SJCRH30 (cell line): Measurements from ENCODE around the gene MPP2. TPM values are rescaled to one million over a fixed set of nuclear protein-coding genes. Genes with fewer than 3 reads are reported as not detected.
"Not testable (repeated sequence)": the region's sequence is repeated elsewhere in the genome, so short reads cannot be mapped to it uniquely, and the experiment has no call there.

Source experiments
- DNase-seq, 2 experiments: peaks; one replicate each; pipeline ENCODE4 v3.0.0-alpha.2; 2015 to 2020
- H3K27ac ChIP-seq: fragments of 250-450 bp; sonication (Bioruptor Pico); 2 replicates; pipeline ENCODE4 v1.5.1; 2020; ENCODE audit warnings: mild to moderate bottlenecking, moderate library complexity
- H3K27me3 ChIP-seq: fragments of 250-450 bp; sonication (Bioruptor Pico); 2 replicates; pipeline ENCODE4 v1.5.1; 2020; ENCODE audit warnings: mild to moderate bottlenecking, moderate library complexity
- H3K36me3 ChIP-seq: fragments of 250-450 bp; sonication (Bioruptor Pico); 2 replicates; pipeline ENCODE4 v1.5.1; 2020; ENCODE audit warnings: mild to moderate bottlenecking, moderate library complexity
- H3K4me1 ChIP-seq: fragments of 250-450 bp; sonication (Bioruptor Pico); 2 replicates; pipeline ENCODE4 v1.5.1; 2020; ENCODE audit warnings: mild to moderate bottlenecking, moderate library complexity
- H3K4me3 ChIP-seq: fragments of 250-450 bp; sonication (Bioruptor Pico); 2 replicates; pipeline ENCODE4 v1.5.1; 2020; ENCODE audit warnings: mild to moderate bottlenecking, moderate library complexity
- H3K9me3 ChIP-seq: fragments of 250-450 bp; sonication (Bioruptor Pico); replicated peaks from 2 replicates; pipeline ENCODE4 v1.5.1; 2020; ENCODE audit warnings: mild to moderate bottlenecking, moderate library complexity
- total RNA-seq: library from RNA; depleted of rRNA; stranded (reverse); fragments of >200 nt; shearing (Covaris generic); gene quantifications from 2 replicates; pipeline ENCODE4 v1.2.3, GENCODE V29; 2014

The MPP2 gene
- total RNA-seq, 1 experiment from 2014 or later = 17.4 TPM

- Histone ChIP-seq H3K4me3 (no peak overlapping the region), H3K27ac (no peak overlapping the region), H3K4me1 (peaks cover 4% of the 10 kb centered on the region; the same call in 1 of the 2 replicates), H3K36me3 (no peaks in the 10 kb centered on the region), H3K9me3 (no peaks in the 10 kb centered on the region), H3K27me3 (peaks cover 22% of the 10 kb centered on the region)
- no peak for DNase-seq
Observed at GRCh38 chr17:43938838-43939182, 31.5 kb upstream of the MPP2 start.

- Histone ChIP-seq H3K27me3 (peaks cover 17% of the 10 kb centered on the region), H3K9me3 (no peaks in the 10 kb centered on the region), H3K36me3 (no peaks in the 10 kb centered on the region), H3K4me3 (no peak overlapping the region), H3K27ac (no peak overlapping the region), H3K4me1 (peaks cover 4% of the 10 kb centered on the region; the same call in 1 of the 2 replicates)
- DNase-seq = no peak
Observed at GRCh38 chr17:43936434-43936833, 29.1 kb upstream of the MPP2 start.

GRCh38 chr17:43935926-43936261 is 28.6 kb upstream of the MPP2 start:
- peak; percentile 36 to 45 for DNase-seq
- Histone ChIP-seq H3K9me3 (no peaks in the 10 kb centered on the region), H3K4me1 (peaks cover 4% of the 10 kb centered on the region; the same call in 1 of the 2 replicates), H3K27ac (no peak overlapping the region), H3K4me3 (no peak overlapping the region), H3K27me3 (peaks cover 17% of the 10 kb centered on the region), H3K36me3 (no peaks in the 10 kb centered on the region)

GRCh38 chr17:43935204-43935925 is 28.0 kb upstream of the MPP2 start:
- DNase-seq = no peak
- Histone ChIP-seq H3K27ac (no peak overlapping the region), H3K27me3 (peaks cover 19% of the 10 kb centered on the region), H3K36me3 (no peaks in the 10 kb centered on the region), H3K4me3 (no peak overlapping the region), H3K4me1 (peaks cover 4% of the 10 kb centered on the region; the same call in 1 of the 2 replicates), H3K9me3 (no peaks in the 10 kb centered on the region)

GRCh38 chr17:43932923-43933322 is 25.6 kb upstream of the MPP2 start:
- peaks cover 4% of the 10 kb centered on the region; the same call in 1 of the 2 replicates for H3K4me1 ChIP-seq
- H3K36me3 ChIP-seq = no peaks in the 10 kb centered on the region
- no peak for DNase-seq
- H3K27ac ChIP-seq = no peak overlapping the region
- H3K9me3 ChIP-seq = no peaks in the 10 kb centered on the region
- H3K27me3 ChIP-seq = peaks cover 26% of the 10 kb centered on the region
- H3K4me3 ChIP-seq = no peak overlapping the region

- Histone ChIP-seq H3K27ac (no peak overlapping the region), H3K4me3 (no peak overlapping the region), H3K27me3 (peaks cover 22% of the 10 kb centered on the region; the same call in 1 of the 2 replicates), H3K36me3 (no peaks in the 10 kb centered on the region), H3K4me1 (peaks cover 4% of the 10 kb centered on the region; the same call in 1 of the 2 replicates), H3K9me3 (no peaks in the 10 kb centered on the region)
- no peak for DNase-seq
Observed at GRCh38 chr17:43932357-43932756, 25.0 kb upstream of the MPP2 start.

GRCh38 chr17:43931062-43931571 is 23.8 kb upstream of the MPP2 start:
- Histone ChIP-seq H3K4me3 (no peak overlapping the region), H3K9me3 (no peaks in the 10 kb centered on the region), H3K36me3 (no peaks in the 10 kb centered on the region), H3K27ac (no peak overlapping the region), H3K27me3 (peaks cover 31% of the 10 kb centered on the region), H3K4me1 (peaks cover 3% of the 10 kb centered on the region; the same call in 1 of the 2 replicates)
- no peak for DNase-seq

GRCh38 chr17:43928609-43929008 is 21.3 kb upstream of the MPP2 start:
- Histone ChIP-seq H3K27me3 (peaks cover 31% of the 10 kb centered on the region), H3K9me3 (no peaks in the 10 kb centered on the region), H3K36me3 (no peaks in the 10 kb centered on the region), H3K4me1 (no peaks in the 10 kb centered on the region), H3K27ac (no peak overlapping the region), H3K4me3 (no peak overlapping the region)
- DNase-seq = no peak

- DNase-seq, H3K27ac ChIP-seq, H3K9me3 ChIP-seq, H3K36me3 ChIP-seq, H3K4me3 ChIP-seq, H3K4me1 ChIP-seq: not testable (repeated sequence)
- H3K27me3 ChIP-seq = peaks cover 31% of the 10 kb centered on the region
Observed at GRCh38 chr17:43927929-43928328, 20.6 kb upstream of the MPP2 start.

- Histone ChIP-seq H3K9me3 (no peaks in the 10 kb centered on the region), H3K27me3 (peaks cover 31% of the 10 kb centered on the region), H3K36me3 (no peaks in the 10 kb centered on the region), H3K4me1 (no peaks in the 10 kb centered on the region), H3K4me3 (no peak overlapping the region), H3K27ac (no peak overlapping the region)
- no peak for DNase-seq
Observed at GRCh38 chr17:43927060-43927864, 19.9 kb upstream of the MPP2 start.

- Histone ChIP-seq H3K9me3 (no peaks in the 10 kb centered on the region), H3K36me3 (no peaks in the 10 kb centered on the region), H3K4me3 (no peak overlapping the region), H3K27me3 (peaks cover 30% of the 10 kb centered on the region), H3K4me1 (no peaks in the 10 kb centered on the region), H3K27ac (no peak overlapping the region)
- DNase-seq = no peak
Observed at GRCh38 chr17:43924558-43924957, 17.2 kb upstream of the MPP2 start.

- H3K36me3 ChIP-seq = no peaks in the 10 kb centered on the region
- no peak overlapping the region for H3K27ac ChIP-seq
- 0 out of 2 replicates have a peak, but pooled peaks cover 9% of the 10 kb centered on the region for H3K27me3 ChIP-seq
- no peak overlapping the region for H3K4me3 ChIP-seq
- DNase-seq = no peak
- no peaks in the 10 kb centered on the region for H3K9me3 ChIP-seq
- no peaks in the 10 kb centered on the region for H3K4me1 ChIP-seq
Observed at GRCh38 chr17:43920500-43921095, 13.3 kb upstream of the MPP2 start.

- DNase-seq = no peak
- H3K4me1 ChIP-seq = no peaks in the 10 kb centered on the region
- H3K9me3 ChIP-seq = no peaks in the 10 kb centered on the region
- H3K27ac ChIP-seq = no peak overlapping the region
- H3K36me3 ChIP-seq = no peaks in the 10 kb centered on the region
- peaks cover 29% of the 10 kb centered on the region for H3K27me3 ChIP-seq
- H3K4me3 ChIP-seq = no peak overlapping the region
Observed at GRCh38 chr17:43918026-43918389, 10.7 kb upstream of the MPP2 start.

- H3K36me3 ChIP-seq = no peaks in the 10 kb centered on the region
- H3K27me3 ChIP-seq = peaks cover 32% of the 10 kb centered on the region
- no peak overlapping the region for H3K4me3 ChIP-seq
- H3K4me1 ChIP-seq = no peaks in the 10 kb centered on the region
- no peak for DNase-seq
- no peaks in the 10 kb centered on the region for H3K9me3 ChIP-seq
- no peak overlapping the region for H3K27ac ChIP-seq
Observed at GRCh38 chr17:43917348-43918025, 10.2 kb upstream of the MPP2 start.

GRCh38 chr17:43917016-43917347 is 9.6 kb upstream of the MPP2 start:
- Histone ChIP-seq H3K27me3 (peaks cover 32% of the 10 kb centered on the region), H3K27ac (no peak overlapping the region), H3K36me3 (no peaks in the 10 kb centered on the region), H3K9me3 (no peaks in the 10 kb centered on the region), H3K4me1 (no peaks in the 10 kb centered on the region), H3K4me3 (no peak overlapping the region)
- DNase-seq = no peak
